ENCODE results near the gene DSPP. TPM values are rescaled to one million over a fixed set of nuclear protein-coding genes. Genes with fewer than 3 reads are reported as not detected.
"Not testable (repeated sequence)": the region's sequence is repeated elsewhere in the genome, so short reads cannot be mapped to it uniquely, and the experiment has no call there.

Gene DSPP
- polyA plus RNA-seq, 3 donors = not detected

- DNase-seq = no peak
- no peak for TF ChIP-seq CTCF (IDR thresholded peaks at IDR 0.05)
- H3K4me3 Mint-ChIP-seq = no peak overlapping the region
Observed at GRCh38 chr4:87570290-87570805, 38.0 kb upstream of the DSPP start.

GRCh38 chr4:87574376-87574775, 34.0 kb upstream of the DSPP start:
- H3K4me1 Mint-ChIP-seq; H3K27me3 ChIP-seq (ENCODE audit: control insufficient read depth in 2 of 2, insufficient read depth in 2 of 2, low read length in 2 of 2); H3K4me3 ChIP-seq (replicated peaks in 1 of 3; ENCODE audit: low read depth in 2 of 3, low read length in 3 of 3); H3K79me2 ChIP-seq (ENCODE audit: insufficient read depth, low read length); H3K9me3 ChIP-seq (replicated peaks in 1 of 2; ENCODE audit: control insufficient read depth in 1 of 2, insufficient read depth in 1 of 2, low read length in 2 of 2); H3K4me2 ChIP-seq (replicated peaks; ENCODE audit: extremely low read depth, low read length, poor library complexity, severe bottlenecking); H3K4me3 Mint-ChIP-seq; H3K36me3 Mint-ChIP-seq; intact Hi-C loops (cut with micrococcal nuclease); H3K27me3 Mint-ChIP-seq (ENCODE audit: low read depth in 3 of 3); H3K4me1 ChIP-seq (ENCODE audit: control insufficient read depth in 1 of 2, insufficient read depth in 2 of 2, low read length in 2 of 2); H2AFZ ChIP-seq (ENCODE audit: insufficient read depth, low read depth, low read length, poor library complexity, severe bottlenecking); H4K20me1 ChIP-seq (ENCODE audit: insufficient read depth, low read length); DNase-seq; H3K27ac Mint-ChIP-seq; H3K27ac ChIP-seq (ENCODE audit: low read depth in 1 of 2, low read length in 2 of 2); H3K9ac ChIP-seq (ENCODE audit: insufficient read depth, low read length, poor library complexity, severe bottlenecking); H3K36me3 ChIP-seq (replicated peaks in 1 of 2; ENCODE audit: control insufficient read depth in 1 of 2, insufficient read depth in 2 of 2, low read length in 2 of 2): not testable (repeated sequence)
- peaks cover 0 to 12% (median 5%) of the 10 kb centered on the region in 7 donors for H3K9me3 Mint-ChIP-seq

More at GRCh38 chr4:87570290-87570805, 38.0 kb upstream of the DSPP start:
- Histone ChIP-seq H3K4me2 (replicated peaks; ENCODE audit: extremely low read depth, low read length, poor library complexity, severe bottlenecking) (no peak overlapping the region), H3K4me3 (replicated peaks in 1 of 3; ENCODE audit: low read depth in 2 of 3, low read length in 3 of 3) (no peak overlapping the region), H4K20me1 (ENCODE audit: insufficient read depth, low read length) (no peaks in the 10 kb centered on the region), H3K4me1 (ENCODE audit: control insufficient read depth in 1 of 2, insufficient read depth in 2 of 2, low read length in 2 of 2) (no peaks in the 10 kb centered on the region), H3K79me2 (ENCODE audit: insufficient read depth, low read length) (no peaks in the 10 kb centered on the region), H3K27me3 (ENCODE audit: control insufficient read depth in 2 of 2, insufficient read depth in 2 of 2, low read length in 2 of 2) (no peaks in the 10 kb centered on the region), H3K9ac (ENCODE audit: insufficient read depth, low read length, poor library complexity, severe bottlenecking) (no peak overlapping the region), H3K27ac (ENCODE audit: low read depth in 1 of 2, low read length in 2 of 2) (no peak overlapping the region), H2AFZ (ENCODE audit: insufficient read depth, low read depth, low read length, poor library complexity, severe bottlenecking) (no peak overlapping the region), H3K36me3 (replicated peaks in 1 of 2; ENCODE audit: control insufficient read depth in 1 of 2, insufficient read depth in 2 of 2, low read length in 2 of 2) (no peaks in the 10 kb centered on the region), H3K9me3 (replicated peaks in 1 of 2; ENCODE audit: control insufficient read depth in 1 of 2, insufficient read depth in 1 of 2, low read length in 2 of 2) (no peaks in the 10 kb centered on the region)
- Mint-ChIP-seq H3K4me1 (no peaks in the 10 kb centered on the region), H3K9me3 (peaks cover 0 to 7% (median 2%) of the 10 kb centered on the region in 7 donors), H3K36me3 (no peaks in the 10 kb centered on the region), H3K27ac (no peak overlapping the region), H3K27me3 (ENCODE audit: low read depth in 3 of 3) (peaks cover 0 to 2% (median 0%) of the 10 kb centered on the region in 3 donors)
- intact Hi-C loops (cut with micrococcal nuclease) = no loop called here
- no CpG with 5 or more reads among the region's 5 CpGs for WGBS (ENCODE audit: insufficient coverage)
